Muscle layer of duodenum (tissue), 2 donors: ENCODE data around the gene BRD4.

Source experiments
- H3K27ac ChIP-seq: one replicate; pipeline ENCODE4 v1.7.0; 2013; ENCODE audit warnings: mild to moderate bottlenecking, low read length
- H3K27me3 ChIP-seq: one replicate; pipeline ENCODE4 v1.7.0; 2013; ENCODE audit warnings: low read depth, mild to moderate bottlenecking, control low read depth, low read length
- H3K36me3 ChIP-seq, 2 donors: one replicate each; pipeline ENCODE4 v1.7.0; 2013; ENCODE audit warnings: low read length in 2 of 2, control low read depth in 1 of 2, mild to moderate bottlenecking in 1 of 2; ENCODE audit not compliant: insufficient read depth in 2 of 2, control insufficient read depth in 1 of 2
- H3K4me1 ChIP-seq, 2 donors: one replicate each; pipeline ENCODE4 v1.7.0; 2013; ENCODE audit warnings: low read length in 2 of 2, mild to moderate bottlenecking in 2 of 2, control low read depth in 1 of 2, moderate library complexity in 1 of 2; ENCODE audit not compliant: insufficient read depth in 2 of 2, control insufficient read depth in 1 of 2
- H3K4me3 ChIP-seq, 2 donors: one replicate each; pipeline ENCODE4 v1.7.0; 2013; ENCODE audit warnings: low read length in 2 of 2, low read depth in 1 of 2, mild to moderate bottlenecking in 1 of 2
- H3K9me3 ChIP-seq, 2 donors: one replicate each; pipeline ENCODE4 v1.7.0; 2013; ENCODE audit warnings: low read length in 2 of 2, control low read depth in 1 of 2, mild to moderate bottlenecking in 1 of 2; ENCODE audit not compliant: control insufficient read depth in 1 of 2
- donor health status: healthy.

The BRD4 gene

DNA sequence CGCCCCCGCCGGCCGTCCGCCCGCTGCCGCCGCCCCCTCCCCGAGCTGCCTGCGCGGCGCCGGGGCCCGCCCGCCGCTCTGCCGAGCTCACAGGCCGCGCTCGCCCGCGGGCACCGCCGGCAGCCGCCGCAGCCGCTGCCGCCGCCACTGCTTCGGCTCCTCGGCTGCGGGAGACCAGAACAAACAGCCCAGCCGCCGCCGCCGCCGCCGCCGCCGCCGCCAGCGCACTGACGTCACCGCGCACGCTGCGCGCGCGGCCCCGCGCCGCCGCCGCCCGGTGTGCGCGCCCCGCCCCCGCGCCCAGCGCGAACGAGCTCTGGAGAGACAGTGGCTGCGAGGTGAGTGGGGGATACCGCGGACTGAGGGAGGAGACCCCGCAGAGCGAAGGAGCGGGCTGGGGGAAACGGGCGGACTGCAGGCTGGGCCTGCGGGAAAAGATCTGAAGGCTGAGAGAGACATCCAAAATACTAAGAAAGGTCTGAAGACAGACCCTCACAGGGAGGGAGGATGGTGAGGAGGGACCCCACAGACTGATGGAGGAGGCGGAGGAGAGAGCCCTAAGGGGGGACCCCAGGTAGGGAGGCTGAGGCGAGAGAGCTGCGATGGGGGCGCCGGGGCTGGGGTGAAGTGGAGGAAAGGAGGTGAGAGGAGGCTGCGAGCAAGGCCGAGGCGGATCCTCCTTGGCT, at the start of gene BRD4:
Gene BRD4 (minus strand): TSS at position 229 of the 686 bp plus-strand sequence. CDS start 59,440 bp downstream, outside the sequence.
- no peaks in the 10 kb centered on the region for H3K9me3 ChIP-seq
- H3K4me1 ChIP-seq = peaks cover 9 to 36% of the 10 kb centered on the region in 2 donors
- H3K27me3 ChIP-seq = no peaks in the 10 kb centered on the region
- H3K36me3 ChIP-seq = peaks cover 0 to 5% of the 10 kb centered on the region in 2 donors
- H3K27ac ChIP-seq = peak within 1 kb of the TSS; percentile 91
- peak within 1 kb of the TSS; percentile 86 to 92 for H3K4me3 ChIP-seq

DNA sequence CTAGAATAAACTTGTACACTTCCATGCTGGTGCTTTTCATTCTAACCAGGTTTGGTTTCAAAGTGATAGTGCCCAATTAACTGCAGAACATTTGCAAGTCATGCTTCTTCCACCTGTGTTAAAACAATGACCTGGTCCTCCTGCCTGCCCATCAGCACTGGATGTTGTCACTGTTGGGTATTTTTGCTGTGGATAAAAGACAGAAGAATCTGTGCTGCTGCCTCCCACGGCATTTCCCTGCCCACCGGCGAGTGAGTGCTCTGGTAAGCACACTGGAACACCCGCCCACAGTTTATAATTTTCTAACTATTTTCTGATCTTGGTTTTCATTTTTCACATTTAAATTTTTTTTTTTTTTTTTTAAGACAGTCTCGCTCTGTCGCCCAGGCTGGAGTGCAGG, 49.5 kb upstream of the BRD4 start:
- Histone ChIP-seq H3K27me3 (no peaks in the 10 kb centered on the region), H3K4me3 (no peak overlapping the region), H3K36me3 (peaks cover 0 to 6% of the 10 kb centered on the region in 2 donors), H3K4me1 (peaks cover 4 to 22% of the 10 kb centered on the region in 2 donors), H3K9me3 (no peaks in the 10 kb centered on the region), H3K27ac (no peak overlapping the region)

DNA sequence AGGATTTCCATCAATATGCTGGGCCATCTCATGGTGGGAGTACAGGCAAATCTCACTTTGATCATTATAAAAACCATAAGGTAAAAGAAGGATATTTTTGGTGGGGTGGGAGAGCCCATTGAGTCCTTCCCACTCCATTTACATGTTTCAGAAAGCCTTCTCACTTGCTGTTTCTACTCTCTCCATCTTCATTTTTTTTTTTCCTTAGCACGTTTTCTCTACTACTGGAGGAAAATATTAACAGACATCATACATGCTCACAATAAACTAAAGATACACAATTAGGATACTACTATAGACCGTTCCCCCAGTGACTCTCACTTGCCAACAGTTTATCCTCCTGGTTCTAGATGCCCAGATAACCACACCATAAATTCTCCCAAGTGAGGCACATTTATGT, 49.1 kb upstream of the BRD4 start:
- Histone ChIP-seq H3K27me3 (no peaks in the 10 kb centered on the region), H3K9me3 (no peaks in the 10 kb centered on the region), H3K4me3 (no peak overlapping the region), H3K36me3 (peaks cover 0 to 6% of the 10 kb centered on the region in 2 donors), H3K4me1 (peaks cover 4 to 25% of the 10 kb centered on the region in 2 donors), H3K27ac (no peak overlapping the region)

DNA sequence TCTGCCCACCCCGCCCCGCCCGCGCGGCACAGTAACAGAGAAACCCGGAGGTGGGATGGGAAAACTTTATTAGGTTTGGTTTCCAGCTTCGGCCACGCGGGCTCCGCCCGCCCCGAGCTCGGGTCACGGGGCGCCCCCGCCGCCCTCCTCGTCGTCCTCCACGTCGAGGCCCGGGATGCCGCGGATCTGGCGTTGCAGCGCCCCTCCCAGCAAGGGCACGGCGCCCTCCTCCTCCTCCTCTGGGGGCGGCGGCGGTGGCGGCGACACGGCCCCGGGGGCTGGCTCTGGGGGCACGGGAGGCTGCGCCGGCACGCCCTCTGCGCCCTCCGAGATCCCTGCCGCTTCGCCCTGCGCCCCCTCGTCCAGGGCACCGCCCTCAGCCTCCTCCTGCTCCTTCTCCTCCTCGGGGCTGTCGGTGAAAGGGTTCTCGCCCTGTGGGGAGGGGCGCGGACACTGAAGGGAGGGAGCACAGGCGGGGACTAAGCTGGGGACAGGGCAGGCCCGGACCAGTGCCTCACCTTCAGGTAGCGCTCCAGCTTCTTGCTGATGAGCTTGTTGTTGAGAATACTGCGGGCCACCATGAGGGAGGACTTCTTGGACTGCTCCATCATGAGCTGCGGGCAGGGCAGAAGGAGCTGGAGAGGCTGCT, 47.8 kb upstream of the BRD4 start:
- H3K36me3 ChIP-seq = peaks cover 0 to 6% of the 10 kb centered on the region in 2 donors
- H3K9me3 ChIP-seq = no peaks in the 10 kb centered on the region
- no peaks in the 10 kb centered on the region for H3K27me3 ChIP-seq
- H3K27ac ChIP-seq = no peak overlapping the region
- peaks cover 4 to 32% of the 10 kb centered on the region in 2 donors for H3K4me1 ChIP-seq
- peak overlapping the region; percentile 39 to 98 for H3K4me3 ChIP-seq

DNA sequence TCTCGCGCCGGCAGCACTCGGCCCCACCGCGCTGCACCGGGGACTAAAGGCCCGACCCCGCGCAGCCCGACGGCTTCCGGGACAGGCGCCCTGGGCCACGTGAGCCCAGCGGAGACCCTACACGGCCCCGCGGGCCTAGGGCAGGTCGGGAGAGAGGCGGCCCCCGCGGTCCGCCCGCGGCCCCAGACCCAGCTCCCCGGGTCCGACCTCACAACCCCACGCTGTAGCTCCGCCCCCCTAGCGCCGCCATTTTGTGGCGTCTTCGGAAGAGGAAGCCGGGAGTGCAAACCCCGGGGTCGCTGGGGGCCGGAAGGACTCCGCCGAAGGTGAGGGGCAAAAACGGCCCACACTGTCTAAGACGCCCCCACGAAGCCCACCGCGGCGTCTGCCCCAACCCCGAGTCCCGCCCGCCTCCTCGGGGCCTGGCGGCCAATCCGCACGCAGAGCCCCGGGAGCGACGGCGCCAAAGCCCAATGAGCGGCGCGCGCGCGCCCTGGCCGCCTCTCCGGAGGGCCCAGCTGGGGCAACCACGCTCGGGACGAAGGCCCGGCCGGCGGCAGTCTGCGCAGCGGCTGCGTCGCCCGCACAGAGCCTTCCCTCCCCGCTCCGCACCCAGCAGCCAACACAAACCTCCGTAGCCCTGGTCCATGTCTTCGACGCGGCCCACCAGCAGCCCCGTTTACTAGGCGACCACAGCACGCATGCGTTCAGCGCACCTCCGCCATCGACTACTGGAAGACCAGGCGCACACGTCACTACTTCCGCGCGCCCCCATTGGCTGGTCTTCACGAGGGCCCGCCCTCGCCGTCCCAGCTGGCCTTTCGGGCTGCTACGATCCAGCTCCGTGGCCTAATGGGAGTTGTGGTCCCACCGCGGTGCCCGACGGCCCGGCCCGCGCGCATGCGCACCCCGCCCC, 47.0 kb upstream of the BRD4 start, which contains the start of gene AKAP8:
Gene AKAP8 (minus strand): TSS at position 705 of the 916 bp plus-strand sequence. CDS start 56 bp downstream, at position 649.
- no peaks in the 10 kb centered on the region for H3K27me3 ChIP-seq
- peak within 1 kb of the TSS; percentile 83 for H3K27ac ChIP-seq
- peaks cover 0 to 6% of the 10 kb centered on the region in 2 donors for H3K36me3 ChIP-seq
- H3K4me1 ChIP-seq = peaks cover 4 to 40% of the 10 kb centered on the region in 2 donors
- H3K4me3 ChIP-seq = peak within 1 kb of the TSS; percentile 86 to 98
- H3K9me3 ChIP-seq = no peaks in the 10 kb centered on the region

DNA sequence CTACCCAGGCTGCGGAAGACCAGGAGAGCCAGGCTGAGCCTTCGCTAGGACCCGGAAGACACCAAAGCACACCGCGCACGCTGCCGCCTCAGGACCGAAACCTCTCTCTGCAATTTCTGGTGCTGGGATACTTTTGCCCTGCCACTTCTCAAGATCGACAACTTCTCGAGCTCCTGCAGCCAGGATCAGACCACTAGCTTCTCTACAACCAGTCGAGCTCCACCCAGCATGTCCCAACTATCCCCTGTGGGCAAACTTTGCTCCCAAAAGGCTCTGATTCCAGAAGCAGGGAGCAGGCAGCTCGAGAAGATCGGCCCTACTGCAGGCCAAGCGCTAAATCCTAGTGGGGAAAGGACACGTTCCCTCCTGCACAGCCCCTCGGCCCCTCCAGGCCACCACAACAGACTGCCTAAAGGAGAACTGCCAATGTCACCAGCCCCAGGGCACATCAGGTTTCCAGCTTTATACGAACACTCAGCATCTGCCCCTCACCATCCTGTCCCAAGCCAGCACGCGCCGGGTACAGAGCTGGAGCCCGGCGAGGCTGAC, 46.3 kb upstream of the BRD4 start:
- Histone ChIP-seq H3K4me1 (peaks cover 4 to 46% of the 10 kb centered on the region in 2 donors), H3K9me3 (no peaks in the 10 kb centered on the region), H3K27me3 (no peaks in the 10 kb centered on the region), H3K4me3 (peak overlapping the region; percentile 86 to 98), H3K36me3 (peaks cover 0 to 6% of the 10 kb centered on the region in 2 donors), H3K27ac (peak overlapping the region; percentile 83)

DNA sequence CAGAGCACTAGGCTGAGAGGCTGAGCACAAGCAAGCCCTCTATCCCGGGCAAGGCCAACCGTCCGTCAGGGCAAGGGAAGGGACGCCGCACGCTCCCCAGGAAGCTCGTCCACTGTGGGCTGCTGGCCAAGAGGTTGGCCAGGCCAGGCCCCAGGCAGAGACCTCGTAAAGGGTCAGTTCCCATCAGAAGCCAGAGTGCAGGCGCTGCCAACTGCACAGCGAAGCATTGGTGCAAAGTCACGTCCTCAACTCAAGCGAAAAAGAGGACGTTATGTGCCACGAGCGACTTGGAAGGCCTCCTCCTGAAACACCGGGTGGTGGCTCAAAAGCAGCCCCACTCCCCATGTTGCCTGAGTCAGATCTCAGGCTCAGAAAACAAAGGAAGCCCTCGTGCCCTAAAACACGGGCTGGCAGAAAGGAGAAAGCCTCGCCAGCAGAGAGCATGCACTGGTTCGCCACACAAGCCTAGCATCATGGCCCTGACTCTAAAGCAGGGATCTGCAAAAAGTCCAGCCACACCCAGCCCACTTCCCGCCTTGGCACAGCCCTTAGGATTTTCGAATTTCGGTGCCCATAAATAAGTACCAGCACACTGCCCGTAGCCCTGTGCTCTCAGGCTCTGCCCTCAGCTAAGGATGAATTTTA, 42.6 kb upstream of the BRD4 start:
- Histone ChIP-seq H3K9me3 (no peaks in the 10 kb centered on the region), H3K27ac (no peak overlapping the region), H3K36me3 (peaks cover 21 to 39% of the 10 kb centered on the region in 2 donors), H3K4me1 (peaks cover 4 to 41% of the 10 kb centered on the region in 2 donors), H3K27me3 (no peaks in the 10 kb centered on the region), H3K4me3 (no peak overlapping the region)

DNA sequence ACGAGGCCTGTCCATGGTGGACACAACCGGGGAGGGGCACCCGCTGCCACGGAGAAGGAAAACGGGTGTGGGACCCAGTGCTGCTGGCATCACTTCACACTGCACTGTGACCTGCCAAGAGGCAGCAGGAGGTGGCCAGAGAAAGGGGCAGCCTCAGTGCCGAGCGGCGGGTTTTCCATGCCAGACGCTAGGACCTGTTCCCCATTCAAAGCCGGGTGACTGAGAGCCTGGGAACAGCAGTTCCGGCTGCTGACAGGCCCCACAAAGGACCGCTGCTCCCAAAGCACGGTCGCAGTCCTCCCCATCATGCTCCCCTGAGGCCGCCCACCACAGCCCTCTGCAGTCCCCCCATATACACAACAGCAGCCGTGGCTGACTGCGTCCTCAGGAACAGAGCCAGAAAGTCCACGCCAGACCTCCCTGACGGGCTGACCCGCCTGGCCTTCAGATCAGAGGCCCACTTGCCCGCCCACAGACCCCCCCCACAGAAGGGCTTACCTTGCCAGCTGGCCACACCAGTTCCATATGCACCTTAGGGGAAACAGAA, 41.8 kb upstream of the BRD4 start:
- Histone ChIP-seq H3K4me3 (no peak overlapping the region), H3K4me1 (peaks cover 4 to 41% of the 10 kb centered on the region in 2 donors), H3K9me3 (no peaks in the 10 kb centered on the region), H3K36me3 (peaks cover 27 to 47% of the 10 kb centered on the region in 2 donors), H3K27me3 (no peaks in the 10 kb centered on the region), H3K27ac (no peak overlapping the region)

DNA sequence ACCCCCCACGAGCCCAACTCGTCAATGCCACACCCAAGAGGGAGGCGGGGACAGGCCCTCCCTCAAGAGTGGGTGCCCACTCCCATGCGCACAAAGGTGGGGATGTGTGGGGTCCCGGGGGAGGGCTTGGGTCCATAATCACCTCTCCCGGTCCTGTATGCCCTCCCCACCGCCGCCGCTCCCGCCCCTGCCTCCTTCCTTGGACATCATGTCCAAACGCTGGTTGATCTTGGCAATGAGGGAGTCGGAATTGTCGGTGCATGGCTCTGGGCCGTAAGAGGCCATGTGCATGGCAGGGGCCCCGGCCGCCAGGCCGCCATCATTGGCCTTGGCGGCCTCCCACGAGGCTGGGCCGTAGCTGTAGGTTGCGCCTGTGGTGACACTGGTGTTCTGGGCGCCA, 41.3 kb upstream of the BRD4 start:
- peaks cover 4 to 41% of the 10 kb centered on the region in 2 donors for H3K4me1 ChIP-seq
- H3K27ac ChIP-seq = no peak overlapping the region

DNA sequence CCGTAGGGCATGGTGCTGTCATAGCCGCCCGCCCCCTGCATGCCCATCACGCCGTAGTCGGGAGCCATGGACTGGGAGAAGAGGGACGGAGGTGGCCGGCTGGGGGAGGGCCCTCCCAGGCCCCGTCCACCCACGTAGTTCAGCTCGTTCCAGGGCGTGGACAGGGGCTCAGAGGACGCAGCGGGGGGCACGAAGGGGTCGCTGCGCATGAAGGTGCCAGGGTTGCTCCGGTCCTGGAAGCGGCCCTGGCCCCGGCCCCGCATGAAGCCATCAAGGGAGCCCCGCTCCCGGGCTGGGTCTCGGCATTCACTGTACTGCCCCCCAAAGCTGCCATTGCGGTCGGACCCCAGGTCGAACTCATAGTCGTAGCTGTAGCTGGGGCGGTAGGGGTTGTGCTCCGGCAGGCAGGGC, 40.6 kb upstream of the BRD4 start:
- Histone ChIP-seq H3K4me1 (peaks cover 2 to 38% of the 10 kb centered on the region in 2 donors), H3K4me3 (no peak overlapping the region), H3K9me3 (no peaks in the 10 kb centered on the region), H3K36me3 (peaks cover 40 to 54% of the 10 kb centered on the region in 2 donors), H3K27ac (no peak overlapping the region), H3K27me3 (no peaks in the 10 kb centered on the region)

More for the DNA sequence above, 41.3 kb upstream of the BRD4 start:
- Histone ChIP-seq H3K9me3 (no peaks in the 10 kb centered on the region), H3K27me3 (no peaks in the 10 kb centered on the region), H3K36me3 (peaks cover 32 to 48% of the 10 kb centered on the region in 2 donors), H3K4me3 (no peak overlapping the region)
